Measurements from ENCODE around the gene TEX10.

- TF ChIP-seq CTCF (IDR thresholded peaks at IDR 0.05) (no peak), POLR2A (IDR thresholded peaks at IDR 0.05) (no peak)
Measured at GRCh38 chr9:100357501-100357900, 4.8 kb upstream of the TEX10 start.

Measured in esophagus squamous epithelium (tissue), 4 donors.